Neural progenitor cell (in vitro differentiated cells): ENCODE data around the gene TMEM178B.

Experiments used
- CTCF ChIP-seq: fragments of 200-600 bp; sonication (generic); IDR thresholded peaks from 2 replicates; pipeline ENCODE4 v1.5.1; 2017; ENCODE audit warnings: antibody characterized with exemption, mild to moderate bottlenecking
- EZH2phosphoT487 ChIP-seq: fragments of 200-600 bp; sonication (generic); IDR thresholded peaks from 2 replicates; pipeline ENCODE4 v1.6.1; 2017; ENCODE audit warnings: antibody characterized with exemption

- TF ChIP-seq CTCF (no peak), EZH2phosphoT487 (no peak)
Measured at GRCh38 chr7:141362580-141363435, 288.9 kb downstream of the TMEM178B start.
